Activated CD8-positive, alpha-beta memory T cell treated with anti-CD3 and anti-CD28 coated beads for 1 hour (primary cell): ENCODE measurements around the gene CUX1.
"Not testable (repeated sequence)": the region's sequence is repeated elsewhere in the genome, so short reads cannot be mapped to it uniquely, and the experiment has no call there.

Experiments
- DNase-seq, 2 donors: peaks; one replicate each; pipeline ENCODE4 v3.0.0-alpha.2; 2020; ENCODE audit warnings: low read depth in 1 of 2; ENCODE audit errors: extremely low read depth in 1 of 2

CUX1 gene

GRCh38 chr7:101817471-101818286, at the start of gene CUX1:
Gene CUX1 (plus strand): TSS chr7:101817626. CDS start chr7:101817640, 14 bp downstream.
- DNase-seq, result no peak

- DNase-seq, result no peak
Measured at GRCh38 chr7:101768280-101768679, 49.1 kb upstream of the CUX1 start.

- DNase-seq, result no peak
Measured at GRCh38 chr7:101770466-101770865, 47.0 kb upstream of the CUX1 start.

- DNase-seq, result no peak
Measured at GRCh38 chr7:101772508-101773211, 44.8 kb upstream of the CUX1 start.

GRCh38 chr7:101775181-101775580, 42.2 kb upstream of the CUX1 start:
- no peak for DNase-seq

- no peak for DNase-seq
Measured at GRCh38 chr7:101778026-101778580, 39.3 kb upstream of the CUX1 start.

- no peak for DNase-seq
Measured at GRCh38 chr7:101779267-101779666, 38.2 kb upstream of the CUX1 start.

GRCh38 chr7:101780281-101780680, 37.1 kb upstream of the CUX1 start:
- no peak for DNase-seq

GRCh38 chr7:101781439-101781838, 36.0 kb upstream of the CUX1 start:
- DNase-seq, result no peak

- no peak for DNase-seq
Measured at GRCh38 chr7:101782476-101782875, 35.0 kb upstream of the CUX1 start.

GRCh38 chr7:101782896-101783295, 34.5 kb upstream of the CUX1 start:
- no peak for DNase-seq

GRCh38 chr7:101783381-101784181, 33.8 kb upstream of the CUX1 start:
- no peak for DNase-seq

- DNase-seq, result no peak
Measured at GRCh38 chr7:101784292-101785127, 32.9 kb upstream of the CUX1 start.

GRCh38 chr7:101787864-101788263, 29.6 kb upstream of the CUX1 start:
- DNase-seq, result no peak

GRCh38 chr7:101788517-101788916, 28.9 kb upstream of the CUX1 start:
- no peak for DNase-seq

GRCh38 chr7:101790566-101791293, 26.7 kb upstream of the CUX1 start:
- DNase-seq, result no peak

- no peak for DNase-seq
Measured at GRCh38 chr7:101792051-101792681, 25.3 kb upstream of the CUX1 start.

GRCh38 chr7:101792682-101793071, 24.7 kb upstream of the CUX1 start:
- not testable (repeated sequence) for DNase-seq

GRCh38 chr7:101795461-101795860, 22.0 kb upstream of the CUX1 start:
- no peak for DNase-seq
